ENCODE data around the gene RBM19.

DNA sequence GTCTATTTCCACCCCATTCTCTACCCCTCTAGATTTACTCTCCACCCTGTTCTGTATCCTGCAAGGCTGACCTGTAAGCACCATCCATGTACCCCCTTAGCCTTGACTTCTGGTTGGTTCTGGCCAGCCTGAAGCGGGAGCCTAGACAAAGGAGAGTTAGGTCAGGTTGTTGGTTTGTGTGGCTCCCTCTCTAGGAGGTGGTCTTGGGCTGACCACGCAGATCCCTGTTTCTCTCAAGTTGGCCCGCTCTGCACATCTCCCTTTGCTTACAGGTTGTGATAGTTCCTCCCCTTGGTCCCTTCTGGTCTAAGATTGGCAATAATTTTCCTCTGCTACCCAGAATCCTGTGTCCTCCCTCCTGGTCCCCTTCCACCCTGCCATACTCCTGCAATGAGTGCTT is 38.3 kb upstream of the RBM19 start:
- TF ChIP-seq CTCF (IDR thresholded peaks at IDR 0.05; ENCODE audit: low read depth, low read length, poor library complexity, severe bottlenecking) (no peak), EZH2phosphoT487 (IDR thresholded peaks at IDR 0.05; ENCODE audit: borderline replicate concordance, low read length) (no peak)
